Thymus (tissue), 11 donors: ENCODE results near the gene TP73. TPM values are rescaled to one million over a fixed set of nuclear protein-coding genes. Genes with fewer than 3 reads are reported as not detected.

ENCODE experiments used
- DNase-seq, 9 donors: peaks; one replicate each; pipeline ENCODE4 v3.0.0-alpha.2; 2013; ENCODE audit warnings: low spot score in 9 of 9, low read depth in 6 of 9, missing footprints in 1 of 9
- H3K27ac ChIP-seq, 2 donors: one replicate each; pipeline ENCODE4 v1.5.1; 2013; ENCODE audit warnings: control low read depth in 1 of 2, low read depth in 1 of 2, low read length in 1 of 2, mild to moderate bottlenecking in 1 of 2, moderate library complexity in 1 of 2
- H3K27me3 ChIP-seq, 2 donors: one replicate each; pipeline ENCODE4 v1.5.1; 2013; ENCODE audit warnings: low read length in 1 of 2; ENCODE audit not compliant: control insufficient read depth in 2 of 2, insufficient read depth in 1 of 2
- H3K36me3 ChIP-seq, 2 donors: one replicate each; pipeline ENCODE4 v1.5.1; 2013; ENCODE audit warnings: low read length in 1 of 2, mild to moderate bottlenecking in 1 of 2, moderate library complexity in 1 of 2; ENCODE audit not compliant: control insufficient read depth in 2 of 2, insufficient read depth in 2 of 2
- H3K4me1 ChIP-seq, 2 donors: one replicate each; pipeline ENCODE4 v1.5.1; 2013; ENCODE audit warnings: low read length in 2 of 2; ENCODE audit not compliant: control insufficient read depth in 2 of 2, insufficient read depth in 2 of 2
- H3K4me3 ChIP-seq, 2 donors: one replicate each; pipeline ENCODE4 v1.5.1; 2013; ENCODE audit warnings: low read length in 2 of 2, control low read depth in 1 of 2, mild to moderate bottlenecking in 1 of 2
- H3K9me3 ChIP-seq, 2 donors: one replicate each; pipeline ENCODE4 v1.5.1; 2013; ENCODE audit warnings: low read length in 1 of 2, mild to moderate bottlenecking in 1 of 2; ENCODE audit not compliant: control insufficient read depth in 2 of 2, insufficient read depth in 1 of 2
- WGBS: extraction: QIAGEN DNeasy Blood & Tissue Kit; methylation state at CpG from one replicate; pipeline ENCODE4 v1.1.7; 2013; 5-methylcytosine and 5-hydroxymethylcytosine counted together
- polyA plus RNA-seq: library from polyadenylated mRNA; stranded (reverse); fragments of 200-250 nt; gene quantifications from one replicate; pipeline ENCODE4 v1.2.3, GENCODE V29; 2013
- total RNA-seq: library from RNA; stranded (reverse); fragments of 120-200 nt; gene quantifications from one replicate; pipeline ENCODE4 v1.2.4, GENCODE V29; 2013
- donor health status: healthy.

TP73 gene
- total and polyA plus RNA-seq, 2 donors = 2.6 to 2.9 TPM

GRCh38 chr1:3711381-3711779, 59.1 kb downstream of the TP73 start:
- Histone ChIP-seq H3K36me3 (no peaks in the 10 kb centered on the region), H3K27me3 (peaks cover 9 to 48% of the 10 kb centered on the region in 2 donors), H3K4me1 (peaks cover 0 to 7% of the 10 kb centered on the region in 2 donors), H3K9me3 (no peaks in the 10 kb centered on the region), H3K27ac (peak overlapping the region in 1 of 2 donors; percentile 42), H3K4me3 (no peak overlapping the region)
- no peak for DNase-seq
- 82% methylated on average over 11 of the region's 11 CpGs for WGBS

- 87% methylated on average over 24 of the region's 24 CpGs for WGBS
- no peak for DNase-seq
- H3K27me3 ChIP-seq = peaks cover 9 to 44% of the 10 kb centered on the region in 2 donors
- H3K27ac ChIP-seq = peak overlapping the region; percentile 17 to 42
- H3K36me3 ChIP-seq = no peaks in the 10 kb centered on the region
- peaks cover 0 to 11% of the 10 kb centered on the region in 2 donors for H3K4me1 ChIP-seq
- H3K4me3 ChIP-seq = no peak overlapping the region
- H3K9me3 ChIP-seq = no peaks in the 10 kb centered on the region
Measured at GRCh38 chr1:3711780-3712451, 59.6 kb downstream of the TP73 start.

- no peaks in the 10 kb centered on the region for H3K36me3 ChIP-seq
- DNase-seq = no peak
- H3K27me3 ChIP-seq = peaks cover 4 to 44% of the 10 kb centered on the region in 2 donors
- H3K4me1 ChIP-seq = peaks cover 0 to 13% of the 10 kb centered on the region in 2 donors
- 85% methylated on average over 19 of the region's 19 CpGs for WGBS
- peak overlapping the region in 1 of 2 donors; percentile 3 for H3K27ac ChIP-seq
- H3K9me3 ChIP-seq = no peaks in the 10 kb centered on the region
- no peak overlapping the region for H3K4me3 ChIP-seq
Measured at GRCh38 chr1:3712573-3713535, 60.5 kb downstream of the TP73 start.

- WGBS = 93% methylated on average over 7 of the region's 7 CpGs
- peaks cover 2 to 15% of the 10 kb centered on the region in 2 donors for H3K4me1 ChIP-seq
- H3K4me3 ChIP-seq = no peak overlapping the region
- no peaks in the 10 kb centered on the region for H3K9me3 ChIP-seq
- peaks cover 0 to 37% of the 10 kb centered on the region in 2 donors for H3K27me3 ChIP-seq
- H3K36me3 ChIP-seq = no peaks in the 10 kb centered on the region
- DNase-seq = no peak
- no peak overlapping the region for H3K27ac ChIP-seq
Measured at GRCh38 chr1:3713840-3714239, 61.5 kb downstream of the TP73 start.

- 90% methylated on average over 10 of the region's 10 CpGs for WGBS
- Histone ChIP-seq H3K4me3 (no peak overlapping the region), H3K27ac (no peak overlapping the region), H3K36me3 (no peaks in the 10 kb centered on the region), H3K4me1 (peaks cover 2 to 15% of the 10 kb centered on the region in 2 donors), H3K9me3 (no peaks in the 10 kb centered on the region), H3K27me3 (peaks cover 0 to 34% of the 10 kb centered on the region in 2 donors)
- DNase-seq = no peak
Measured at GRCh38 chr1:3714284-3714741, 62.0 kb downstream of the TP73 start.

DNA sequence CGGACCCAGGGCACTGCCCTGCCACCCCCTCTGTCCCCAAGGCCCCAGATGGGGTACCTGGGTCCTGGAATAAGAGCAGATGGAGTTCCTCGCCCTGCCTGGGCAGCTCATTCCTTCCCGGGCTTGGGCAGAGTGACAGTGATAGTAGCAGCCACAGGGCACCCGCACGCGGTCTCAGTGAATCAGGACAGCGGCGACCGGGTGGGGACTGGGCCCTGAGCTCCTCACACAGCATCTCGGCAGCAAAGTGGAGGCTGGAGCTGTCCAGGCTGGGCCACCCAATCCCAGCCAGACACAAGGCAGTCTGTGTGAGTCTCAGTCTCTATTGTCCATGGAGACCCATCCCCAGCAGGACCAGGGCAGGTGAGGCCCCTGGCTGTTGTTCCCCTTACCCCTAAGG, 62.5 kb downstream of the TP73 start:
- H3K4me3 ChIP-seq = no peak overlapping the region
- H3K27ac ChIP-seq = no peak overlapping the region
- no peaks in the 10 kb centered on the region for H3K9me3 ChIP-seq
- peaks cover 0 to 31% of the 10 kb centered on the region in 2 donors for H3K27me3 ChIP-seq
- peaks cover 2 to 15% of the 10 kb centered on the region in 2 donors for H3K4me1 ChIP-seq
- H3K36me3 ChIP-seq = no peaks in the 10 kb centered on the region
- WGBS = 91% methylated on average over 10 of the region's 10 CpGs
- DNase-seq = no peak

DNA sequence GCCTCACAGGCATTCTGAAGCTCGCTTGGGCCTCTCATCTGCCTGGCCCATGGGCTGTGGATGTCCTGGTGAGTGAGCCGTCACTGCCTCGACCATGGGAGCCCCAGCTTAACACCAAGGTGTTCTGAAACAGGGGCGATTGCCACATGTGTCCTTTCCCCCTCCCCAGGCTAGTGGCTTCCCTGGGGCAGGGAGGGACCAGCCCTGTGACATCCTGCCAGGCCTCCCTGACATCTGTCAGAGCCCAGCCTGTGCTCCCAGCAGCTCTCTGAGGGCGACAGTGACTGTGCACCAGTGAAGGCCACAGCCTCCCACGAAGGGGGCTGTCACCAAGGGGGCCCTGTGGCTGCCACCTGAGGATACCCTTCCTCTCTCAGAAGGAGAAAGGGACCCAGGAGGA, 64.0 kb downstream of the TP73 start:
- Histone ChIP-seq H3K4me1 (peaks cover 2 to 15% of the 10 kb centered on the region in 2 donors), H3K27me3 (peaks cover 0 to 20% of the 10 kb centered on the region in 2 donors), H3K9me3 (no peaks in the 10 kb centered on the region), H3K27ac (peak overlapping the region; percentile 46 to 64), H3K4me3 (no peak overlapping the region), H3K36me3 (no peaks in the 10 kb centered on the region)
- WGBS = 80% methylated on average over 6 of the region's 6 CpGs
- no peak for DNase-seq

DNA sequence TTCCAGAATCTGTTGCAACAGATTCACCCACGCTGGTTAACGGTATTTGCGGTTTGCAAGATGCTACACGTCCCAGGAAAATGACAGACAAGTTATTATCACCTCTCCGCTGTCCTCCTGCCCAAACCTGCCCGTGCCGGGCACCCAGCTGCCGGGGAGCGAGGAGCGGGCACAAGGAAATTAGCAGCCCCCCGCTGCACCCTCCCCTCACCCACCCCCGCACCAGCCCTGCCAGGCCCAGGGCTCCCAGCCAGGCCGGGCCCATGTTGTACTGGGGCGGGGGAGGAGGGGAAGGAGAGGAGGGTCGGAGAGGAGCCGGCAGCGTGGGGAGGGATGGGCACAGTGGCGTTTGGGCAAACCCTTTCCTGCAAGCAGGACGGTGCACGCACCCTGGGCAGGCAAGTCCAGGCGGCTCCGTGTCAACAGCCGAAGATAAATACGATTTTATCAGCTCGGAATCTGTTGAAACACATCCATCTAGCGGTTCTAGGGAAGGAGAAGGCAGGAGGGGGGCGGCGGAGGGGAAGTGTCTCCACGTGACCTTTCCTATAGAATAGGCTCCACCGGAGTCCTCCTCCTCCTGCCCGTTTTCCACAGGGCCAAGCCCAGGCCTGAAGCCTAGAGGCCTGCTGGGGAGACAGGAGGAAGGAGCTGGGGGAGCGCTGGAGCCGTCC, 64.9 kb downstream of the TP73 start:
- no peaks in the 10 kb centered on the region for H3K36me3 ChIP-seq
- peaks cover 2 to 14% of the 10 kb centered on the region in 2 donors for H3K4me1 ChIP-seq
- no peak overlapping the region for H3K4me3 ChIP-seq
- 63% methylated on average over 33 of the region's 33 CpGs for WGBS
- peaks cover 0 to 20% of the 10 kb centered on the region in 2 donors for H3K27me3 ChIP-seq
- no peak for DNase-seq
- H3K27ac ChIP-seq = peak overlapping the region in 1 of 2 donors; percentile 64
- H3K9me3 ChIP-seq = no peaks in the 10 kb centered on the region
